ENCODE measurements around the gene MYOZ3. TPM values are rescaled to one million over a fixed set of nuclear protein-coding genes. Genes with fewer than 3 reads are reported as not detected.

Gene MYOZ3
- total and polyA plus RNA-seq, 2 donors = 0.25 to 0.47 TPM

GRCh38 chr5:150672884-150673275 lies 11.8 kb downstream of the MYOZ3 start:
- H3K27me3 ChIP-seq (ENCODE audit: control insufficient read depth in 2 of 2, insufficient read depth in 1 of 2, low read length in 1 of 2) = peaks cover 10 to 35% of the 10 kb centered on the region in 2 donors
- H3K4me3 ChIP-seq (ENCODE audit: low read length in 2 of 2) = no peak overlapping the region
- DNase-seq (ENCODE audit: low read depth in 6 of 9, low spot score in 9 of 9) = no peak
- no peak overlapping the region for H3K27ac ChIP-seq (ENCODE audit: low read depth in 1 of 2, low read length in 1 of 2)
- H3K9me3 ChIP-seq (ENCODE audit: control insufficient read depth in 2 of 2, insufficient read depth in 1 of 2, low read length in 1 of 2) = no peaks in the 10 kb centered on the region
- 73% methylated on average over 7 of the region's 7 CpGs for WGBS
- peaks cover 2 to 17% of the 10 kb centered on the region in 2 donors for H3K4me1 ChIP-seq (ENCODE audit: control insufficient read depth in 2 of 2, insufficient read depth in 2 of 2, low read length in 2 of 2)
- H3K36me3 ChIP-seq (ENCODE audit: control insufficient read depth in 2 of 2, insufficient read depth in 2 of 2, low read length in 1 of 2) = no peaks in the 10 kb centered on the region

DNA sequence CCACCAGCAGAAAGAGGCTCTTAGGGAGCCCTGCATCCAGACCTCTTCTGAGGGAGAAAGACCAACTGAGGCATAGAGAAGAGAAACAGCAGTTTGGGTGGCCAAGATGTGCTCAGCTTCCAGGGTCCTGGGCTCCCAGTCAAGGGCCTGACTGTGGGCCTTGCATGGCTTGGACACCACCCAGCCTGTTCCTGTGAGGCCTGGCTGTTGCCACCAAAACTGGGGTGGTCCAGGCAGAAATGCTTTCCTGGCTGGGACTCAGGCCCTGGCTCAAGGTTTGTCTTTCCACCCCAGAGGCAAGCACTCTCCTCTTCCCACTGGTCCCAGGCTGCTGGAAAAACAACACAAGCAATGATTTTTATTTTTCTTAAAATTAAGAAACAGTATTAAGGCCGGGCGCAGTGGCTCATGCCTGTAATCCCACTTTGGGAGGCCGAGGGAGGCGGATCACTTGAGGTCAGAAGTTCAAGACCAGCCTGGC lies 13.3 kb downstream of the MYOZ3 start:
- H3K36me3 ChIP-seq (ENCODE audit: control insufficient read depth in 2 of 2, insufficient read depth in 2 of 2, low read length in 1 of 2) = no peaks in the 10 kb centered on the region
- peaks cover 10 to 35% of the 10 kb centered on the region in 2 donors for H3K27me3 ChIP-seq (ENCODE audit: control insufficient read depth in 2 of 2, insufficient read depth in 1 of 2, low read length in 1 of 2)
- H3K4me3 ChIP-seq (ENCODE audit: low read length in 2 of 2) = no peak overlapping the region
- no peaks in the 10 kb centered on the region for H3K9me3 ChIP-seq (ENCODE audit: control insufficient read depth in 2 of 2, insufficient read depth in 1 of 2, low read length in 1 of 2)
- no peak for DNase-seq (ENCODE audit: low read depth in 6 of 9, low spot score in 9 of 9)
- WGBS = 97% methylated on average over 4 of the region's 4 CpGs
- H3K4me1 ChIP-seq (ENCODE audit: control insufficient read depth in 2 of 2, insufficient read depth in 2 of 2, low read length in 2 of 2) = peaks cover 2 to 17% of the 10 kb centered on the region in 2 donors
- H3K27ac ChIP-seq (ENCODE audit: low read depth in 1 of 2, low read length in 1 of 2) = no peak overlapping the region

- Histone ChIP-seq H3K27me3 (ENCODE audit: control insufficient read depth in 2 of 2, insufficient read depth in 1 of 2, low read length in 1 of 2) (peaks cover 10 to 31% of the 10 kb centered on the region in 2 donors), H3K4me3 (ENCODE audit: low read length in 2 of 2) (no peak overlapping the region), H3K9me3 (ENCODE audit: control insufficient read depth in 2 of 2, insufficient read depth in 1 of 2, low read length in 1 of 2) (no peaks in the 10 kb centered on the region), H3K4me1 (ENCODE audit: control insufficient read depth in 2 of 2, insufficient read depth in 2 of 2, low read length in 2 of 2) (peaks cover 2 to 17% of the 10 kb centered on the region in 2 donors), H3K36me3 (ENCODE audit: control insufficient read depth in 2 of 2, insufficient read depth in 2 of 2, low read length in 1 of 2) (no peaks in the 10 kb centered on the region), H3K27ac (ENCODE audit: low read depth in 1 of 2, low read length in 1 of 2) (no peak overlapping the region)
- DNase-seq (ENCODE audit: low read depth in 6 of 9, low spot score in 9 of 9) = no peak
- WGBS = 96% methylated on average over 6 of the region's 6 CpGs
These were observed 14.0 kb downstream of the MYOZ3 start for GRCh38 chr5:150675069-150675468.

DNA sequence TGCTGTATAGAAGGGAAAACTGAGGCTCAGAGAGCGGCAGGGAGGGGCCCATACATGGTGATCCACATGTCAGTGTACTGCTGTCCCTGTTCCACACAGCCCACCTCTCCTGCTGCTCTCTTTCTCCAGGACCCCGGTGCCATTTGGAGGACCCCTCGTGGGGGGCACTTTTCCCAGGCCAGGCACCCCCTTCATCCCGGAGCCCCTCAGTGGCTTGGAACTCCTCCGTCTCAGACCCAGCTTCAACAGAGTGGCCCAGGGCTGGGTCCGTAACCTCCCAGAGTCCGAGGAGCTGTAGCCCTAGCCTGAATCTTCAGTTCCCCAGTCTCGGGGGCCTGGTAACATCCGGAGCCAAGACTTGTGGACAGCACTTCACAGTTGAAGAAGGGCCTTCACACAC lies 15.5 kb downstream of the MYOZ3 start:
- H3K27ac ChIP-seq (ENCODE audit: low read depth in 1 of 2, low read length in 1 of 2) = no peak overlapping the region
- H3K4me3 ChIP-seq (ENCODE audit: low read length in 2 of 2) = no peak overlapping the region
- H3K27me3 ChIP-seq (ENCODE audit: control insufficient read depth in 2 of 2, insufficient read depth in 1 of 2, low read length in 1 of 2) = peaks cover 2 to 16% of the 10 kb centered on the region in 2 donors
- H3K9me3 ChIP-seq (ENCODE audit: control insufficient read depth in 2 of 2, insufficient read depth in 1 of 2, low read length in 1 of 2) = no peaks in the 10 kb centered on the region
- no peaks in the 10 kb centered on the region for H3K36me3 ChIP-seq (ENCODE audit: control insufficient read depth in 2 of 2, insufficient read depth in 2 of 2, low read length in 1 of 2)
- DNase-seq (ENCODE audit: low read depth in 6 of 9, low spot score in 9 of 9) = no peak
- 99% methylated on average over 9 of the region's 9 CpGs for WGBS
- peaks cover 0 to 13% of the 10 kb centered on the region in 2 donors for H3K4me1 ChIP-seq (ENCODE audit: control insufficient read depth in 2 of 2, insufficient read depth in 2 of 2, low read length in 2 of 2)

- no peak for DNase-seq (ENCODE audit: low read depth in 6 of 9, low spot score in 9 of 9)
- no peaks in the 10 kb centered on the region for H3K9me3 ChIP-seq (ENCODE audit: control insufficient read depth in 2 of 2, insufficient read depth in 1 of 2, low read length in 1 of 2)
- H3K27me3 ChIP-seq (ENCODE audit: control insufficient read depth in 2 of 2, insufficient read depth in 1 of 2, low read length in 1 of 2) = no peaks in the 10 kb centered on the region
- H3K27ac ChIP-seq (ENCODE audit: low read depth in 1 of 2, low read length in 1 of 2) = no peak overlapping the region
- H3K4me3 ChIP-seq (ENCODE audit: low read length in 2 of 2) = no peak overlapping the region
- 98% methylated on average over 1 of the region's 1 CpG for WGBS
- H3K36me3 ChIP-seq (ENCODE audit: control insufficient read depth in 2 of 2, insufficient read depth in 2 of 2, low read length in 1 of 2) = peaks cover 40 to 44% of the 10 kb centered on the region in 2 donors
- no peaks in the 10 kb centered on the region for H3K4me1 ChIP-seq (ENCODE audit: control insufficient read depth in 2 of 2, insufficient read depth in 2 of 2, low read length in 2 of 2)
These were observed 28.1 kb downstream of the MYOZ3 start for GRCh38 chr5:150689120-150689519.

- H3K27me3 ChIP-seq (ENCODE audit: control insufficient read depth in 2 of 2, insufficient read depth in 1 of 2, low read length in 1 of 2) = no peaks in the 10 kb centered on the region
- H3K36me3 ChIP-seq (ENCODE audit: control insufficient read depth in 2 of 2, insufficient read depth in 2 of 2, low read length in 1 of 2) = peaks cover 54 to 61% of the 10 kb centered on the region in 2 donors
- WGBS = 95% methylated on average over 6 of the region's 6 CpGs
- DNase-seq (ENCODE audit: low read depth in 6 of 9, low spot score in 9 of 9) = no peak
- H3K4me3 ChIP-seq (ENCODE audit: low read length in 2 of 2) = no peak overlapping the region
- no peak overlapping the region for H3K27ac ChIP-seq (ENCODE audit: low read depth in 1 of 2, low read length in 1 of 2)
- H3K4me1 ChIP-seq (ENCODE audit: control insufficient read depth in 2 of 2, insufficient read depth in 2 of 2, low read length in 2 of 2) = no peaks in the 10 kb centered on the region
- no peaks in the 10 kb centered on the region for H3K9me3 ChIP-seq (ENCODE audit: control insufficient read depth in 2 of 2, insufficient read depth in 1 of 2, low read length in 1 of 2)
These were observed 29.7 kb downstream of the MYOZ3 start for GRCh38 chr5:150690760-150691159.

DNA sequence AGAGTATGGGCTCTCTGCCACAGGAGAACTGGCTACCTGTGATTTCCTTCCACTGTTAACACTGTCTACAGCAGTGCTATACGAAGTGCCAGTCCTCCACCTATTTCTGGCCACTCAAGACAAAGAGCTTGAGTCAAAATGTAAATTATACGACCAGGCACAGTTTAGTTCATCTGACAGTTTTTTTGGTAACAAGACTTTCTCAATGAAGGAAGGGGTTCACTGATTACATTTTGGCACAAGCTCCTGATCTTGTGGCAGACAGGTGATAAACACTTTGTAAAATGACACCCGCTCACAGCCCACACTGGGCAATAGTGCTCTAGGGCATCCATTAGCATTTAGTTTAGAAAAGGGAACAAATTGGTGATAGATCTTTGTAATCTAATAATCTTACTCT lies 31.2 kb downstream of the MYOZ3 start:
- no peak for DNase-seq (ENCODE audit: low read depth in 6 of 9, low spot score in 9 of 9)
- no peak overlapping the region for H3K4me3 ChIP-seq (ENCODE audit: low read length in 2 of 2)
- no peaks in the 10 kb centered on the region for H3K9me3 ChIP-seq (ENCODE audit: control insufficient read depth in 2 of 2, insufficient read depth in 1 of 2, low read length in 1 of 2)
- peaks cover 69 to 76% of the 10 kb centered on the region in 2 donors for H3K36me3 ChIP-seq (ENCODE audit: control insufficient read depth in 2 of 2, insufficient read depth in 2 of 2, low read length in 1 of 2)
- WGBS = 95% methylated on average over 3 of the region's 3 CpGs
- no peaks in the 10 kb centered on the region for H3K4me1 ChIP-seq (ENCODE audit: control insufficient read depth in 2 of 2, insufficient read depth in 2 of 2, low read length in 2 of 2)
- no peaks in the 10 kb centered on the region for H3K27me3 ChIP-seq (ENCODE audit: control insufficient read depth in 2 of 2, insufficient read depth in 1 of 2, low read length in 1 of 2)
- H3K27ac ChIP-seq (ENCODE audit: low read depth in 1 of 2, low read length in 1 of 2) = no peak overlapping the region

DNA sequence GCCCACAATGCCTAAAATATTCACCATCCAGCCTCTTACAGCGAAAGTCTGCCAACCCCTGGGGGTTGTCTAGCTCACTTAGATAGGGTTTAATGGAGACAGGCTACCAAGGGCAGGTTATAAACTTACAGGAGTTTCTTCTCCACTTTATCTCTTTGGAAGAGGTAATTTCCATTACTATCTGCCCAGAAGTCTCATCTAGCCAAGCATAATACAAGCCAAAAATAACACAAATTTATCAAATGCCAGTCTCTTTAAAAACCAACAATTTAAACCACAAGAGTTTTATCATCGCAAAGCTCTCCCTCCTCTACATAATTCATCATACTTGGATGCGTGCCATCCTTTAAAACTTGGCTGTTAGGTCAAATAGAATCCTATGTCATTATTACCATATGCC lies 33.6 kb downstream of the MYOZ3 start:
- Histone ChIP-seq H3K27me3 (ENCODE audit: control insufficient read depth in 2 of 2, insufficient read depth in 1 of 2, low read length in 1 of 2) (no peaks in the 10 kb centered on the region), H3K27ac (ENCODE audit: low read depth in 1 of 2, low read length in 1 of 2) (no peak overlapping the region)
- WGBS = 94% methylated on average over 3 of the region's 3 CpGs

DNA sequence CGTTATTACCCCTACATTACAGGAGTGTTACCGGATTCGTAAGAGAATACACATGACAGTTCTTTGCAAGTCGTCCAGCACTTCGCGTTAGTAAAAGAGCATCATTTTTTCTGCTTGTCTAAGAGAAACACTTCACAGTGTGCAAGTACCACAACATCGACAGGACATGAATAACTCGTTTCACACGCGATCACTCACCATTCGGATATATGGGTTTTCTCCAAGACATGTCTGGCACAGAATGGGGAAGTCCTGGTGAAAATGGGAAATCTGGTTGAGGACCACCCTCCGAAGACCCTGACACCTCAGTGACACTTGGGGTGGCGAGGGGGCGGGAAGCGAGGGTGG lies 39.2 kb downstream of the MYOZ3 start:
- peaks cover 0 to 4% of the 10 kb centered on the region in 2 donors for H3K9me3 ChIP-seq (ENCODE audit: control insufficient read depth in 2 of 2, insufficient read depth in 1 of 2, low read length in 1 of 2)
- peak in 1 of 9 donors; percentile 4 for DNase-seq (ENCODE audit: low read depth in 6 of 9, low spot score in 9 of 9)
- H3K4me1 ChIP-seq (ENCODE audit: control insufficient read depth in 2 of 2, insufficient read depth in 2 of 2, low read length in 2 of 2) = peaks cover 7% of the 10 kb centered on the region in 2 donors
- WGBS = 8% methylated on average over 15 of the region's 15 CpGs
- peaks cover 0 to 2% of the 10 kb centered on the region in 2 donors for H3K27me3 ChIP-seq (ENCODE audit: control insufficient read depth in 2 of 2, insufficient read depth in 1 of 2, low read length in 1 of 2)
- peaks cover 34 to 41% of the 10 kb centered on the region in 2 donors for H3K36me3 ChIP-seq (ENCODE audit: control insufficient read depth in 2 of 2, insufficient read depth in 2 of 2, low read length in 1 of 2)
- H3K4me3 ChIP-seq (ENCODE audit: low read length in 2 of 2) = peak overlapping the region; percentile 98 to 99
- H3K27ac ChIP-seq (ENCODE audit: low read depth in 1 of 2, low read length in 1 of 2) = peak overlapping the region; percentile 95 to 97

More for the DNA sequence above, 33.6 kb downstream of the MYOZ3 start:
- peaks cover 2 to 4% of the 10 kb centered on the region in 2 donors for H3K4me1 ChIP-seq (ENCODE audit: control insufficient read depth in 2 of 2, insufficient read depth in 2 of 2, low read length in 2 of 2)
- H3K4me3 ChIP-seq (ENCODE audit: low read length in 2 of 2) = no peak overlapping the region
- no peaks in the 10 kb centered on the region for H3K9me3 ChIP-seq (ENCODE audit: control insufficient read depth in 2 of 2, insufficient read depth in 1 of 2, low read length in 1 of 2)
- peaks cover 78 to 91% of the 10 kb centered on the region in 2 donors for H3K36me3 ChIP-seq (ENCODE audit: control insufficient read depth in 2 of 2, insufficient read depth in 2 of 2, low read length in 1 of 2)
- DNase-seq (ENCODE audit: low read depth in 6 of 9, low spot score in 9 of 9) = no peak

All from thymus (tissue), 11 donors.